NCI-H1930 (cell line): ENCODE data around the gene F11.
"Not testable (repeated sequence)": the region's sequence is repeated elsewhere in the genome, so short reads cannot be mapped to it uniquely, and the experiment has no call there.

Experiments
- DNase-seq, 2 experiments: peaks; one replicate each; lab custom pipeline; 2025; lab: John Stamatoyannopoulos, UW

F11 gene

GRCh38 chr4:186265683-186266652 lies at the start of gene F11:
F11 (plus strand) TSS chr4:186266189; CDS start chr4:186267137, 948 bp downstream.
- no peak for DNase-seq

- no peak for DNase-seq
These were observed 49.4 kb upstream of the F11 start for GRCh38 chr4:186216465-186217024.

GRCh38 chr4:186217733-186218293 lies 48.2 kb upstream of the F11 start:
- no peak for DNase-seq

GRCh38 chr4:186221624-186222023 lies 44.4 kb upstream of the F11 start:
- no peak for DNase-seq

GRCh38 chr4:186225848-186226247 lies 40.1 kb upstream of the F11 start:
- no peak for DNase-seq

- no peak for DNase-seq
These were observed 39.3 kb upstream of the F11 start for GRCh38 chr4:186226521-186227189.

- no peak for DNase-seq
These were observed 38.8 kb upstream of the F11 start, which contains the start of gene KLKB1 for GRCh38 chr4:186227221-186227620. KLKB1 (plus strand) TSS chr4:186227507; CDS start chr4:186228196, 689 bp downstream.

- no peak for DNase-seq
These were observed 38.1 kb upstream of the F11 start for GRCh38 chr4:186227744-186228513.

- no peak for DNase-seq
These were observed 37.5 kb upstream of the F11 start for GRCh38 chr4:186228514-186228894.

GRCh38 chr4:186234367-186234766 lies 31.6 kb upstream of the F11 start:
- DNase-seq, result no peak

- no peak for DNase-seq
These were observed 29.9 kb upstream of the F11 start for GRCh38 chr4:186236126-186236525.

GRCh38 chr4:186240452-186240847 lies 25.5 kb upstream of the F11 start:
- no peak for DNase-seq

GRCh38 chr4:186240848-186241491 lies 25.0 kb upstream of the F11 start:
- no peak for DNase-seq

- no peak for DNase-seq
These were observed 24.4 kb upstream of the F11 start for GRCh38 chr4:186241616-186242015.

GRCh38 chr4:186242031-186242430 lies 24.0 kb upstream of the F11 start:
- DNase-seq, result not testable (repeated sequence)

- no peak for DNase-seq
These were observed 22.7 kb upstream of the F11 start for GRCh38 chr4:186243331-186243730.

GRCh38 chr4:186244835-186245234 lies 21.2 kb upstream of the F11 start:
- DNase-seq, result no peak

- DNase-seq, result not testable (repeated sequence)
These were observed 18.8 kb upstream of the F11 start for GRCh38 chr4:186247062-186247752.

GRCh38 chr4:186248643-186249042 lies 17.3 kb upstream of the F11 start:
- no peak for DNase-seq
